BJ (cell line): ENCODE results near the gene SYAP1. TPM values are rescaled to one million over a fixed set of nuclear protein-coding genes. Genes with fewer than 3 reads are reported as not detected.

Source experiments
- CTCF ChIA-PET: fragments of 350-600 bp; formaldehyde crosslinking; extraction: SDS; loops from one replicate; lab custom pipeline; 2021; ENCODE audit warnings: antibody characterized with exemption, inconsistent platforms; lab: Yijun Ruan, JAX
- POLR2A ChIA-PET: fragments of 300-600 bp; sonication (Branson Sonifier 250); formaldehyde crosslinking; extraction: SDS; loops from one replicate; lab custom pipeline; 2021; ENCODE audit warnings: antibody characterized with exemption; lab: Charles Lee
- DNase-seq: peaks from one replicate; pipeline ENCODE4 v3.0.0-alpha.2; 2011; ENCODE audit warnings: low read depth
- H3K27me3 ChIP-seq: 2 replicates; pipeline ENCODE4 v1.6.0; 2011; ENCODE audit warnings: low read length; ENCODE audit not compliant: control insufficient read depth, insufficient read depth
- H3K36me3 ChIP-seq: 2 replicates; pipeline ENCODE4 v1.5.1; 2011; ENCODE audit warnings: low read length; ENCODE audit not compliant: control insufficient read depth, insufficient read depth
- H3K4me3 ChIP-seq: 2 replicates; pipeline ENCODE4 v1.5.1; 2011; ENCODE audit warnings: low read depth, mild to moderate bottlenecking, control low read depth, low read length
- CTCF ChIP-seq: IDR thresholded peaks from 2 replicates; pipeline ENCODE4 v1.5.1; 2011; ENCODE audit warnings: low read depth, mild to moderate bottlenecking, control low read depth, inconsistent platforms, low read length, moderate library complexity; ENCODE audit not compliant: insufficient read depth
- polyA plus RNA-seq: library from polyadenylated mRNA; depleted of rRNA; stranded (reverse); fragments of >200 nt; gene quantifications from 2 replicates; pipeline ENCODE4 v1.2.3, GENCODE V29; 2011

Gene SYAP1
- polyA plus RNA-seq, 1 experiment = 7.3 TPM

- no peak for TF ChIP-seq CTCF
- no peaks in the 10 kb centered on the region for H3K27me3 ChIP-seq
- H3K36me3 ChIP-seq = peaks cover 4% of the 10 kb centered on the region
- DNase-seq = no peak
- H3K4me3 ChIP-seq = no peak overlapping the region
- ChIA-PET POLR2A (no interaction called here), CTCF (no interaction called here)
Measured at GRCh38 chrX:16739574-16739973, 20.2 kb downstream of the SYAP1 start.

GRCh38 chrX:16743604-16744325 lies 24.4 kb downstream of the SYAP1 start:
- peak; percentile 38; the same call in 1 of the 2 replicates for TF ChIP-seq CTCF
- CTCF ChIA-PET = interaction anchor here (1.0 to 1.3 kb wide), 3 partner anchors 13 to 64 kb away, joined by 3 to 6 read pairs (median 3); no protein-coding TSS in a partner anchor
- Histone ChIP-seq H3K27me3 (no peaks in the 10 kb centered on the region), H3K36me3 (peaks cover 5% of the 10 kb centered on the region; the same call in 1 of the 2 replicates), H3K4me3 (no peak overlapping the region)
- POLR2A ChIA-PET = no interaction called here
- DNase-seq = no peak

GRCh38 chrX:16745102-16745501 lies 25.7 kb downstream of the SYAP1 start:
- ChIA-PET POLR2A (no interaction called here), CTCF (interaction anchor here (1.0 kb wide), 1 partner anchor 21 kb away, joined by 3 read pairs; no protein-coding TSS in a partner anchor)

GRCh38 chrX:16745659-16746058 lies 26.2 kb downstream of the SYAP1 start:
- Histone ChIP-seq H3K36me3 (peaks cover 4% of the 10 kb centered on the region), H3K27me3 (no peaks in the 10 kb centered on the region), H3K4me3 (no peak overlapping the region)
- no peak for DNase-seq
- TF ChIP-seq CTCF = no peak
- ChIA-PET POLR2A (no interaction called here), CTCF (no interaction called here)

More at GRCh38 chrX:16745102-16745501, 25.7 kb downstream of the SYAP1 start:
- Histone ChIP-seq H3K27me3 (no peaks in the 10 kb centered on the region), H3K36me3 (peaks cover 4% of the 10 kb centered on the region), H3K4me3 (no peak overlapping the region)
- no peak for DNase-seq
- TF ChIP-seq CTCF = no peak

- no peak for DNase-seq
- no peaks in the 10 kb centered on the region for H3K27me3 ChIP-seq
- no peak for TF ChIP-seq CTCF
- H3K4me3 ChIP-seq = no peak overlapping the region
- H3K36me3 ChIP-seq = peaks cover 4% of the 10 kb centered on the region
- CTCF ChIA-PET = no interaction called here
- POLR2A ChIA-PET = no interaction called here
Measured at GRCh38 chrX:16748425-16748824, 29.0 kb downstream of the SYAP1 start.
